ENCODE results near the gene ATXN1.

The ATXN1 gene

GRCh38 chr6:16764188-16764950 is 3.1 kb upstream of the ATXN1 start:
- Histone ChIP-seq H3K4me3 (ENCODE audit: low read length) (no peak overlapping the region), H3K9me3 (ENCODE audit: control insufficient read depth, insufficient read depth, low read length) (no peaks in the 10 kb centered on the region), H3F3A (ENCODE audit: control insufficient read depth, insufficient read depth) (peaks cover 7% of the 10 kb centered on the region), H3K4me2 (ENCODE audit: low read length) (no peak overlapping the region), H3K79me2 (ENCODE audit: control insufficient read depth, low read length) (no peaks in the 10 kb centered on the region), H3K27ac (ENCODE audit: low read depth, low read length) (no peak overlapping the region), H3K27me3 (ENCODE audit: control insufficient read depth, low read length) (peaks cover 4% of the 10 kb centered on the region), H4K20me1 (ENCODE audit: control insufficient read depth, insufficient read depth, low read depth, low read length) (no peaks in the 10 kb centered on the region), H3K4me1 (ENCODE audit: control insufficient read depth, low read length) (peaks cover 25% of the 10 kb centered on the region), H3K36me3 (ENCODE audit: control insufficient read depth, low read length) (no peaks in the 10 kb centered on the region), H3K9me2 (replicated peaks; ENCODE audit: control insufficient read depth, low read length) (no peaks in the 10 kb centered on the region)
- TF ChIP-seq CTCF (IDR thresholded peaks at IDR 0.05; ENCODE audit: low read depth, low read length, poor library complexity, severe bottlenecking) = peak; percentile 47
- no peak for TF ChIP-seq EZH2phosphoT487 (IDR thresholded peaks at IDR 0.05; ENCODE audit: borderline replicate concordance, low read length)

- peaks cover 9% of the 10 kb centered on the region; the same call in 1 of the 2 replicates for H3K79me2 ChIP-seq (ENCODE audit: control insufficient read depth, low read length)
Measured at GRCh38 chr6:16762550-16763477, 1.6 kb upstream of the ATXN1 start.

GRCh38 chr6:16762268-16762549 is 949 bp upstream of the ATXN1 start:
- H4K20me1 ChIP-seq (ENCODE audit: control insufficient read depth, insufficient read depth, low read depth, low read length) = no peaks in the 10 kb centered on the region
- H3K27ac ChIP-seq (ENCODE audit: low read depth, low read length) = peak overlapping the region; percentile 44
- H3K4me1 ChIP-seq (ENCODE audit: control insufficient read depth, low read length) = peaks cover 28% of the 10 kb centered on the region
- TF ChIP-seq CTCF (IDR thresholded peaks at IDR 0.05; ENCODE audit: low read depth, low read length, poor library complexity, severe bottlenecking) (no peak), EZH2phosphoT487 (IDR thresholded peaks at IDR 0.05; ENCODE audit: borderline replicate concordance, low read length) (no peak)
- H3K79me2 ChIP-seq (ENCODE audit: control insufficient read depth, low read length) = peaks cover 9% of the 10 kb centered on the region; the same call in 1 of the 2 replicates
- H3K9me2 ChIP-seq (replicated peaks; ENCODE audit: control insufficient read depth, low read length) = no peaks in the 10 kb centered on the region
- peak overlapping the region; percentile 91 for H3K4me3 ChIP-seq (ENCODE audit: low read length)
- peaks cover 12% of the 10 kb centered on the region for H3K27me3 ChIP-seq (ENCODE audit: control insufficient read depth, low read length)
- no peaks in the 10 kb centered on the region for H3K36me3 ChIP-seq (ENCODE audit: control insufficient read depth, low read length)
- H3K9me3 ChIP-seq (ENCODE audit: control insufficient read depth, insufficient read depth, low read length) = no peaks in the 10 kb centered on the region
- peak overlapping the region; percentile 95 for H3K4me2 ChIP-seq (ENCODE audit: low read length)
- peaks cover 17% of the 10 kb centered on the region for H3F3A ChIP-seq (ENCODE audit: control insufficient read depth, insufficient read depth)

More at GRCh38 chr6:16762550-16763477, 1.6 kb upstream of the ATXN1 start:
- peak overlapping the region; percentile 95 for H3K4me2 ChIP-seq (ENCODE audit: low read length)
- no peaks in the 10 kb centered on the region for H3K36me3 ChIP-seq (ENCODE audit: control insufficient read depth, low read length)
- no peaks in the 10 kb centered on the region for H3K9me2 ChIP-seq (replicated peaks; ENCODE audit: control insufficient read depth, low read length)
- no peak for TF ChIP-seq EZH2phosphoT487 (IDR thresholded peaks at IDR 0.05; ENCODE audit: borderline replicate concordance, low read length)
- peak; percentile 68 for TF ChIP-seq CTCF (IDR thresholded peaks at IDR 0.05; ENCODE audit: low read depth, low read length, poor library complexity, severe bottlenecking)
- no peaks in the 10 kb centered on the region for H3K9me3 ChIP-seq (ENCODE audit: control insufficient read depth, insufficient read depth, low read length)
- H3K4me3 ChIP-seq (ENCODE audit: low read length) = peak overlapping the region; percentile 91
- H3K4me1 ChIP-seq (ENCODE audit: control insufficient read depth, low read length) = peaks cover 28% of the 10 kb centered on the region
- no peaks in the 10 kb centered on the region for H4K20me1 ChIP-seq (ENCODE audit: control insufficient read depth, insufficient read depth, low read depth, low read length)
- peak overlapping the region; percentile 44 for H3K27ac ChIP-seq (ENCODE audit: low read depth, low read length)
- H3F3A ChIP-seq (ENCODE audit: control insufficient read depth, insufficient read depth) = peaks cover 17% of the 10 kb centered on the region
- H3K27me3 ChIP-seq (ENCODE audit: control insufficient read depth, low read length) = peaks cover 12% of the 10 kb centered on the region
